ENCODE results near the gene NCBP2. TPM values are rescaled to one million over a fixed set of nuclear protein-coding genes. Genes with fewer than 3 reads are reported as not detected.

The NCBP2 gene
- total and polyA plus RNA-seq, 2 donors from 2014 or later: 46.1 to 59.9 TPM

DNA sequence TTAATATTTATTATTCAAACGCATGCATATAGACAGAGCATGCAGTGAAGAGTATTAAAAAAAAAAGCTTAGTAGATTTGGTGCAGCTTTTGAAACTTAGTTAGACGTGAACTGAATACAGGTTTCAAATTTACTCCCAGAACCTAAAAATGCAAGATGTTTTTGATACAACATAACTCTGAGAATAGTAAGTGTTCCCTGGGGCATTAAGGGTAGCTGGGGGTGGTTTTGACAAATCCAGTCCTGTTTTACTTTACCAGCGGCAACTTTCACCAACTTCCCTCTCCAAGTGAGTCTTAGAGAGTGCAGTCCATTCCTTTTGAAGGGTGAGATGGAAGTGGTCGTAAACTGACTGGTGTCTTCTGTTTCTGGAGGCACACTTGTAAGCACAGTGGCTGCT, 11.2 kb downstream of the NCBP2 start:
- no peaks in the 10 kb centered on the region for H3K9me3 ChIP-seq (ENCODE audit: control insufficient read depth in 2 of 3, insufficient read depth in 1 of 3, low read length in 3 of 3)
- DNase-seq (no peak), FAIRE-seq (no peak)
- peaks cover 6 to 41% (median 17%) of the 10 kb centered on the region in 3 donors for H3K36me3 ChIP-seq (ENCODE audit: control insufficient read depth in 2 of 3, insufficient read depth in 3 of 3, low read length in 3 of 3)
- H3K9ac ChIP-seq (ENCODE audit: low read length in 3 of 3): no peak overlapping the region
- intact Hi-C loops (cut with DNase I): no loop called here
- no peak overlapping the region for H3K4me3 ChIP-seq (ENCODE audit: low read length in 3 of 3)
- H3K4me1 ChIP-seq (ENCODE audit: control insufficient read depth in 2 of 3, insufficient read depth in 2 of 3, low read depth in 1 of 3, low read length in 3 of 3): no peaks in the 10 kb centered on the region
- H3K27ac ChIP-seq (ENCODE audit: low read depth in 2 of 2, low read length in 2 of 2): no peak overlapping the region
- TF ChIP-seq CTCF (IDR thresholded peaks at IDR 0.05; ENCODE audit: borderline replicate concordance, extremely low read depth, insufficient read depth): no peak
- H3K27me3 ChIP-seq (ENCODE audit: control insufficient read depth, insufficient read depth, low read length): no peaks in the 10 kb centered on the region

DNA sequence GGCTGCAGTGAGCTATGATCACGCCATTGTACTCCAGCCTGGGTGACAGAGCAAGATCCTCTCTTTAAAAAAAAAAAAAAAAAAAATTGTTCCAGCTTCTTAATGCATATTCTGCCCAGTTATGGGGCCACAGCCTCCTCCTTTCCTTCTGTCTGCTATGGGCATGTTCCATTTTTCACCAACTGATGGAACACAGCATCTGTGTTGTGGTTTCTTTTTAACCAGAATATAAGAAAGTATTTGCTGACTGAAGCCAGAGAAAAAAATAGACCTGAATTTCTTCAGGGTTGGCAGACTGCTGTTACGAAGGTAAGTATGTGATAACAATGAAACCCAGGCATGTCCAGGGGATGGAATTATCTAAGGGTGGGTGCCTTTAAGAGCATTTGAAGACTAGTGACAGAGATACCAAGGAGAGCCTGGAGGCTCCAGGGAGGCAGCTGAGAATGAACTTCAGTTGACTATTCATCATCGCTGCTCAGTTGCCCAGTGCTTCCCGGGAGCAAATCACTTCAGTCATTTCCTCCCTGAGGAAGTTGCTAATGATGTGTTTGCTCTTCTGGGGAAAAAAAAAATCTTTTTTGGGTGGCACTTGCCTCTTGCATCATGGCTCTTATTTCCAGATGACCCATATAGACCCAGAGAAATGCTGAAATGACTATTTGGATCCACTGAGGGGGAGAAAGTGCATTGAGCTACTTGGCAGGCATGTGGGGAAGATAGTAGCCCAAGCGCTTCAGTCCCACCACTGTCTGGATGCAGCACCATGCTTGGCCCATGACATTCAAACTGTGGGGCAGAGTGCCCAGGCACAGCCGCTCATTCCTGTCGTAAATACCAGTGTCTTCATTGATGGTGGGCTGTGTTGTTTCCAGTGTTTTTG, 14.5 kb downstream of the NCBP2 start:
- intact Hi-C loops (cut with DNase I): no loop called here
- H3K27ac ChIP-seq (ENCODE audit: low read depth in 2 of 2, low read length in 2 of 2): no peak overlapping the region
- no peaks in the 10 kb centered on the region for H3K4me1 ChIP-seq (ENCODE audit: control insufficient read depth in 2 of 3, insufficient read depth in 2 of 3, low read depth in 1 of 3, low read length in 3 of 3)
- H3K27me3 ChIP-seq (ENCODE audit: control insufficient read depth, insufficient read depth, low read length): no peaks in the 10 kb centered on the region
- H3K9me3 ChIP-seq (ENCODE audit: control insufficient read depth in 2 of 3, insufficient read depth in 1 of 3, low read length in 3 of 3): no peaks in the 10 kb centered on the region
- no peak for TF ChIP-seq CTCF (IDR thresholded peaks at IDR 0.05; ENCODE audit: borderline replicate concordance, extremely low read depth, insufficient read depth)
- peaks cover 4 to 35% (median 13%) of the 10 kb centered on the region in 3 donors for H3K36me3 ChIP-seq (ENCODE audit: control insufficient read depth in 2 of 3, insufficient read depth in 3 of 3, low read length in 3 of 3)
- no peak overlapping the region for H3K9ac ChIP-seq (ENCODE audit: low read length in 3 of 3)
- FAIRE-seq (no peak), DNase-seq (no peak)
- no peak overlapping the region for H3K4me3 ChIP-seq (ENCODE audit: low read length in 3 of 3)

- no peaks in the 10 kb centered on the region for H3K27me3 ChIP-seq (ENCODE audit: control insufficient read depth, insufficient read depth, low read length)
- peaks cover 0 to 9% (median 2%) of the 10 kb centered on the region in 3 donors for H3K36me3 ChIP-seq (ENCODE audit: control insufficient read depth in 2 of 3, insufficient read depth in 3 of 3, low read length in 3 of 3)
- DNase-seq: no peak
- intact Hi-C loops (cut with DNase I): no loop called here
- no peaks in the 10 kb centered on the region for H3K4me1 ChIP-seq (ENCODE audit: control insufficient read depth in 2 of 3, insufficient read depth in 2 of 3, low read depth in 1 of 3, low read length in 3 of 3)
- no peak overlapping the region for H3K9ac ChIP-seq (ENCODE audit: low read length in 3 of 3)
- TF ChIP-seq CTCF (IDR thresholded peaks at IDR 0.05; ENCODE audit: borderline replicate concordance, extremely low read depth, insufficient read depth): no peak
- H3K27ac ChIP-seq (ENCODE audit: low read depth in 2 of 2, low read length in 2 of 2): no peak overlapping the region
- no peaks in the 10 kb centered on the region for H3K9me3 ChIP-seq (ENCODE audit: control insufficient read depth in 2 of 3, insufficient read depth in 1 of 3, low read length in 3 of 3)
- H3K4me3 ChIP-seq (ENCODE audit: low read length in 3 of 3): no peak overlapping the region
- FAIRE-seq: no peak
These were observed 21.6 kb downstream of the NCBP2 start for GRCh38 chr3:196920733-196921132.
